Spleen (tissue), 7 donors: Measurements from ENCODE around the gene PCCA.

Experiments used
- POLR2A ChIP-seq, 3 donors: fragments of 450-650 bp; IDR thresholded peaks; one replicate each; pipeline ENCODE4 v1.5.1; 2017; ENCODE audit warnings: antibody characterized with exemption in 3 of 3, mild to moderate bottlenecking in 1 of 3
- POLR2AphosphoS5 ChIP-seq, 3 donors: sonication (generic); formaldehyde crosslinking; IDR thresholded peaks; one replicate each; pipeline ENCODE4 v1.5.1; 2017; ENCODE audit warnings: antibody characterized with exemption in 3 of 3
- TF ChIP-seq, protein P1 (sequence below), 11 experiments: fragments of 200-600 bp in 7 of 11; fragments of 450-650 bp in 4 of 11; sonication (generic) in 4 of 11; IDR thresholded peaks in 8 of 11; conservative IDR thresholded peaks in 3 of 11; 1 replicate in 7 of 11; 2 replicates in 4 of 11; pipeline versions ENCODE4 v1.4.0 to v1.8.0; 2016 to 2021; ENCODE audit warnings: antibody characterized with exemption in 11 of 11, inconsistent platforms in 4 of 11, mild to moderate bottlenecking in 1 of 11
- donor health status: DM: no; HTN: no; CAD: no; lungs with moderate emphysema.
- donor health status: DM: no; HTN: no; CAD: no.
- donor health status: DM: no; HTN: no; CAD: no.

DNA sequence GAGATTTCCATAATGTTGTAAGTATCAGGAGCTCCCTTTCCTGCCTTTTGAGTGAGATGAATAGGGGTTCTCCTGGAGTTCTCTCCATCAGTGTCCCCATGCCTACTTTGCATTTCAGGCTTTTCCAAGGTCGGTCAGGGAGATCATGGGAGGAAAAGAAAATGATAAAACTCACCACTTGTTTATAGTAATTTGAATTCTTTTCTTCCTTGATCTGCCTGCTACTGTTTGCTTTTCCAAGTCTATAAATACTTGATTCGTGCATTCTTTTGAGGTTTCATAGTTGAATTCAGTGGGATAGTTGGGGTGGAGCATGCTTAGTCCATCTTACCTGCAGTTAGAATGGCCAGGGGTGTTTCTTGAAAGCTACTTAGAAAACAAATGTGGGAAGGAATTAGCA, 51.5 kb downstream of the PCCA start:
- TF ChIP-seq POLR2A (IDR thresholded peaks at IDR 0.05) (no peak), POLR2AphosphoS5 (IDR thresholded peaks at IDR 0.05) (no peak)
- TF ChIP-seq, protein P1, sequence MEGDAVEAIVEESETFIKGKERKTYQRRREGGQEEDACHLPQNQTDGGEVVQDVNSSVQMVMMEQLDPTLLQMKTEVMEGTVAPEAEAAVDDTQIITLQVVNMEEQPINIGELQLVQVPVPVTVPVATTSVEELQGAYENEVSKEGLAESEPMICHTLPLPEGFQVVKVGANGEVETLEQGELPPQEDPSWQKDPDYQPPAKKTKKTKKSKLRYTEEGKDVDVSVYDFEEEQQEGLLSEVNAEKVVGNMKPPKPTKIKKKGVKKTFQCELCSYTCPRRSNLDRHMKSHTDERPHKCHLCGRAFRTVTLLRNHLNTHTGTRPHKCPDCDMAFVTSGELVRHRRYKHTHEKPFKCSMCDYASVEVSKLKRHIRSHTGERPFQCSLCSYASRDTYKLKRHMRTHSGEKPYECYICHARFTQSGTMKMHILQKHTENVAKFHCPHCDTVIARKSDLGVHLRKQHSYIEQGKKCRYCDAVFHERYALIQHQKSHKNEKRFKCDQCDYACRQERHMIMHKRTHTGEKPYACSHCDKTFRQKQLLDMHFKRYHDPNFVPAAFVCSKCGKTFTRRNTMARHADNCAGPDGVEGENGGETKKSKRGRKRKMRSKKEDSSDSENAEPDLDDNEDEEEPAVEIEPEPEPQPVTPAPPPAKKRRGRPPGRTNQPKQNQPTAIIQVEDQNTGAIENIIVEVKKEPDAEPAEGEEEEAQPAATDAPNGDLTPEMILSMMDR (IDR thresholded peaks at IDR 0.05 in 8 of 11, conservative IDR thresholded peaks at IDR 0.05 in 3 of 11) = no peak
